HL-60 (cell line): Measurements from ENCODE around the gene COL4A4.

ENCODE experiments used
- DNase-seq, 2 experiments: peaks; one replicate each; pipeline ENCODE4 v3.0.0-alpha.2; 2010 to 2020; ENCODE audit warnings: low read depth in 1 of 2, low spot score in 1 of 2
- H3K27ac ChIP-seq: fragments of 250-450 bp; sonication (Bioruptor Pico); replicated peaks from 2 replicates; pipeline ENCODE4 v1.5.1; 2020; ENCODE audit warnings: mild to moderate bottlenecking, moderate library complexity
- H3K27me3 ChIP-seq: fragments of 250-450 bp; sonication (Bioruptor Pico); 2 replicates; pipeline ENCODE4 v1.5.1; 2021; ENCODE audit warnings: mild to moderate bottlenecking, moderate library complexity; ENCODE audit not compliant: insufficient read depth, poor library complexity, severe bottlenecking
- H3K4me3 ChIP-seq: replicated peaks from 2 replicates; pipeline ENCODE4 v1.5.1; 2011; ENCODE audit warnings: mild to moderate bottlenecking, control low read depth, low read length; ENCODE audit not compliant: insufficient read depth
- GABPA ChIP-seq: IDR thresholded peaks from 2 replicates; pipeline ENCODE4 v1.6.1; 2012; ENCODE audit warnings: low read depth
- POLR2AphosphoS5 ChIP-seq: IDR thresholded peaks from 2 replicates; pipeline ENCODE4 v1.6.1; 2012; ENCODE audit warnings: low read depth
- SPI1 ChIP-seq: IDR thresholded peaks from 2 replicates; pipeline ENCODE4 v1.6.1; 2012; ENCODE audit warnings: low read depth, mild to moderate bottlenecking, borderline replicate concordance
- TF ChIP-seq, protein P1 (sequence below): IDR thresholded peaks from one replicate; pipeline ENCODE4 v1.5.1; 2011; ENCODE audit warnings: low read length, control low read depth, inconsistent platforms; ENCODE audit not compliant: insufficient read depth
- TF ChIP-seq, protein P2 (sequence below): IDR thresholded peaks from 2 replicates; pipeline ENCODE4 v1.6.1; 2012; ENCODE audit warnings: low read depth; ENCODE audit not compliant: insufficient replicate concordance

COL4A4 gene

DNA sequence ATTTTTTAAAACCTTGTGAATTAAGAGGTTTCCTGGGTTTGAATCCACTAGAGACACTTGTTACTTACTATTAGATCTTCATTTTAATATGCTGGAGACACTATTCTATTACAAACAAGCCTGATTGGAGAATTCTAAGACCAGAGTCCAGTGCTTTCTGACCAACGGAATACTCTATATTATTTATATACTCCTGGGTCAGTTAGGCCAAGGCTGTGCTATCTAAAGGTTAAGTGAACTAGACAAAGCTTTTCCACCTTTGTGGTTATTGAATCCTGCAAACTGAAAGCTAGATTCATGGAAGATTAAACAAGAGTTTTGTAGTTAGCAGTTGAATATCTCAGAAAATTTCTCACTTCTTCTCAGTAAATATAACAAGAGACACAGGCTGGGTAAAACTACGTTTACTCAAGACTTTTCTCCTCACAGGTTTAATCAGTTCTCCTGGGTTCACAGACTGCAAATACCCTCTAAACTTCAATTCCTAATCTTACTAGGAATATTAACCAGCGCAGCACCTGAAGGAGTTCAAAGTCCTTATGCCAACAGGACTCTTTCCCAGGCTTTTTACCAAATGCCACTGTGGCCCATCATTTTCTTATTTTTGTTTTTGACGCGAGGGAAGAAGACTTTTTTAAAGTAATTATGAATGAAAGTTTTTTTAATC is 66.4 kb downstream of the COL4A4 start:
- Histone ChIP-seq H3K27ac (no peak overlapping the region), H3K27me3 (no peaks in the 10 kb centered on the region), H3K4me3 (no peak overlapping the region)
- TF ChIP-seq SPI1 = no peak
- TF ChIP-seq, protein P1, sequence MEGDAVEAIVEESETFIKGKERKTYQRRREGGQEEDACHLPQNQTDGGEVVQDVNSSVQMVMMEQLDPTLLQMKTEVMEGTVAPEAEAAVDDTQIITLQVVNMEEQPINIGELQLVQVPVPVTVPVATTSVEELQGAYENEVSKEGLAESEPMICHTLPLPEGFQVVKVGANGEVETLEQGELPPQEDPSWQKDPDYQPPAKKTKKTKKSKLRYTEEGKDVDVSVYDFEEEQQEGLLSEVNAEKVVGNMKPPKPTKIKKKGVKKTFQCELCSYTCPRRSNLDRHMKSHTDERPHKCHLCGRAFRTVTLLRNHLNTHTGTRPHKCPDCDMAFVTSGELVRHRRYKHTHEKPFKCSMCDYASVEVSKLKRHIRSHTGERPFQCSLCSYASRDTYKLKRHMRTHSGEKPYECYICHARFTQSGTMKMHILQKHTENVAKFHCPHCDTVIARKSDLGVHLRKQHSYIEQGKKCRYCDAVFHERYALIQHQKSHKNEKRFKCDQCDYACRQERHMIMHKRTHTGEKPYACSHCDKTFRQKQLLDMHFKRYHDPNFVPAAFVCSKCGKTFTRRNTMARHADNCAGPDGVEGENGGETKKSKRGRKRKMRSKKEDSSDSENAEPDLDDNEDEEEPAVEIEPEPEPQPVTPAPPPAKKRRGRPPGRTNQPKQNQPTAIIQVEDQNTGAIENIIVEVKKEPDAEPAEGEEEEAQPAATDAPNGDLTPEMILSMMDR = no peak
- TF ChIP-seq, protein P2, sequence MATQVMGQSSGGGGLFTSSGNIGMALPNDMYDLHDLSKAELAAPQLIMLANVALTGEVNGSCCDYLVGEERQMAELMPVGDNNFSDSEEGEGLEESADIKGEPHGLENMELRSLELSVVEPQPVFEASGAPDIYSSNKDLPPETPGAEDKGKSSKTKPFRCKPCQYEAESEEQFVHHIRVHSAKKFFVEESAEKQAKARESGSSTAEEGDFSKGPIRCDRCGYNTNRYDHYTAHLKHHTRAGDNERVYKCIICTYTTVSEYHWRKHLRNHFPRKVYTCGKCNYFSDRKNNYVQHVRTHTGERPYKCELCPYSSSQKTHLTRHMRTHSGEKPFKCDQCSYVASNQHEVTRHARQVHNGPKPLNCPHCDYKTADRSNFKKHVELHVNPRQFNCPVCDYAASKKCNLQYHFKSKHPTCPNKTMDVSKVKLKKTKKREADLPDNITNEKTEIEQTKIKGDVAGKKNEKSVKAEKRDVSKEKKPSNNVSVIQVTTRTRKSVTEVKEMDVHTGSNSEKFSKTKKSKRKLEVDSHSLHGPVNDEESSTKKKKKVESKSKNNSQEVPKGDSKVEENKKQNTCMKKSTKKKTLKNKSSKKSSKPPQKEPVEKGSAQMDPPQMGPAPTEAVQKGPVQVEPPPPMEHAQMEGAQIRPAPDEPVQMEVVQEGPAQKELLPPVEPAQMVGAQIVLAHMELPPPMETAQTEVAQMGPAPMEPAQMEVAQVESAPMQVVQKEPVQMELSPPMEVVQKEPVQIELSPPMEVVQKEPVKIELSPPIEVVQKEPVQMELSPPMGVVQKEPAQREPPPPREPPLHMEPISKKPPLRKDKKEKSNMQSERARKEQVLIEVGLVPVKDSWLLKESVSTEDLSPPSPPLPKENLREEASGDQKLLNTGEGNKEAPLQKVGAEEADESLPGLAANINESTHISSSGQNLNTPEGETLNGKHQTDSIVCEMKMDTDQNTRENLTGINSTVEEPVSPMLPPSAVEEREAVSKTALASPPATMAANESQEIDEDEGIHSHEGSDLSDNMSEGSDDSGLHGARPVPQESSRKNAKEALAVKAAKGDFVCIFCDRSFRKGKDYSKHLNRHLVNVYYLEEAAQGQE = no peak
- TF ChIP-seq GABPA = no peak
- TF ChIP-seq POLR2AphosphoS5 = no peak
- DNase-seq = no peak

DNA sequence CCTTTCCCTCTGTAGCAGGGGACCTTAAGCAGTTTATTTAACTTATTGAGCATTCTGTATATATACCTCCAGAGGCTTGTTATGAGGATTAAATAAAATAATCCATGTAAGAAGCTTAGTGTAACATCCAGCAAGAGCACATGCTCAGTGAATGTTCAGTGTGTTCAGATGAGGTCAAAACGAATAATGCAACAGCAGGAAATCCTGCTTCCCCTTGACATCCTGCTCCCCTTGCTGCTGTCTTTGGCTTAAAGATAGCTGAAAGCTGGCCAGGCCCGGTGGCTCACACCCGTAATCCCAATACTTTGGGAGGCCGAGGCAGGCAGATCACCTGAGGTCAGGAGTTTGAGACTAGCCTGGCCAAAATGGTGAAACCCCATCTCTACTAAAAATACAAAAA is 68.7 kb downstream of the COL4A4 start:
- DNase-seq = no peak
- TF ChIP-seq SPI1 = no peak
- TF ChIP-seq POLR2AphosphoS5 = no peak
- no peak for TF ChIP-seq GABPA
- TF ChIP-seq, protein P2 = no peak
- TF ChIP-seq, protein P1 = no peak
- Histone ChIP-seq H3K27ac (no peak overlapping the region), H3K4me3 (no peak overlapping the region), H3K27me3 (no peaks in the 10 kb centered on the region)

DNA sequence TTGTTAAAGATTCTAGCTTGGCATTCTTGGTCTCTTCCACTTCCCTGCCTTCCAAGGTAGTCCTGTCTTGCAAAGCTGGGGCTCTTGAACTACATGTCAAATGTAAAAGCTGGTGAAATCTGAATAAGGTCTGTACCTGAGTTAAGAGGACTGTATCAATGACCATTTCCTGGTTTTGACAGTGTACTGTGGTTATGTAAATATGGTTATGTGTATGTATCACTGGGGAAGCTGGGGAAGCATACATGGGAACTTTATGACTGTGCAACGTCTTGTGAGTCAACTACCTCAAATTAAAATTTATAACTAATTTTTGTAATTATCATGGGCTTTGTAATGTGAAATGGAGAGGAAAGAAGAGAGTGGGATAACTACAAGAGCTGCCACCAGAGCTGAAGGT is 81.7 kb downstream of the COL4A4 start:
- DNase-seq = no peak
- Histone ChIP-seq H3K4me3 (no peak overlapping the region), H3K27ac (no peak overlapping the region), H3K27me3 (no peaks in the 10 kb centered on the region)
- TF ChIP-seq GABPA (no peak), POLR2AphosphoS5 (no peak), SPI1 (no peak)
- TF ChIP-seq, protein P2 = no peak
- TF ChIP-seq, protein P1 = no peak
